Daoy (cell line): Measurements from ENCODE around the gene H2BK1. TPM values are rescaled to one million over a fixed set of nuclear protein-coding genes. Genes with fewer than 3 reads are reported as not detected.

Experiments used
- DNase-seq: peaks from one replicate; pipeline ENCODE4 v3.0.0-alpha.2; 2015; ENCODE audit warnings: low read depth
- total RNA-seq: library from RNA; depleted of rRNA; stranded (reverse); fragments of >200 nt; shearing (Covaris generic); gene quantifications from 2 replicates; pipeline ENCODE4 v1.2.3, GENCODE V29; 2014

The H2BK1 gene
- total RNA-seq, 1 experiment from 2014 or later: not detected

GRCh38 chr7:151179287-151179860, 30.9 kb downstream of the H2BK1 start:
- no peak for DNase-seq

GRCh38 chr7:151178831-151179230, 31.5 kb downstream of the H2BK1 start:
- no peak for DNase-seq

- DNase-seq: no peak
Observed at GRCh38 chr7:151178236-151178635, 32.1 kb downstream of the H2BK1 start.

- DNase-seq: no peak
Observed at GRCh38 chr7:151177310-151177709, 33.0 kb downstream of the H2BK1 start.

GRCh38 chr7:151176401-151176800, 33.9 kb downstream of the H2BK1 start:
- DNase-seq: no peak

GRCh38 chr7:151175793-151176311, 34.4 kb downstream of the H2BK1 start:
- no peak for DNase-seq

- no peak for DNase-seq
Observed at GRCh38 chr7:151175047-151175792, 35.1 kb downstream of the H2BK1 start.

GRCh38 chr7:151174246-151175046, 35.8 kb downstream of the H2BK1 start:
- no peak for DNase-seq

- no peak for DNase-seq
Observed at GRCh38 chr7:151173386-151174245, 36.7 kb downstream of the H2BK1 start.

- DNase-seq: peak; percentile 93
Observed at GRCh38 chr7:151172273-151173141, 37.8 kb downstream of the H2BK1 start.

- no peak for DNase-seq
Observed at GRCh38 chr7:151168787-151169162, 41.5 kb downstream of the H2BK1 start.

- peak; percentile 76 for DNase-seq
Observed at GRCh38 chr7:151168003-151168786, 42.1 kb downstream of the H2BK1 start.

- DNase-seq: peak; percentile 69
Observed at GRCh38 chr7:151167197-151167961, 42.9 kb downstream of the H2BK1 start, which contains the start of gene GBX1. TSS of gene GBX1 (minus strand) at chr7:151167694. CDS start at chr7:151167548, 146 bp downstream.

GRCh38 chr7:151166629-151167196, 43.6 kb downstream of the H2BK1 start:
- DNase-seq: no peak

- no peak for DNase-seq
Observed at GRCh38 chr7:151161757-151162156, 48.5 kb downstream of the H2BK1 start.
